ENCODE measurements around the gene GTF3C2. TPM values are rescaled to one million over a fixed set of nuclear protein-coding genes. Genes with fewer than 3 reads are reported as not detected.

Gene GTF3C2
- total and polyA plus RNA-seq, 4 donors, result 9.7 to 20.6 (median 14.7) TPM

DNA sequence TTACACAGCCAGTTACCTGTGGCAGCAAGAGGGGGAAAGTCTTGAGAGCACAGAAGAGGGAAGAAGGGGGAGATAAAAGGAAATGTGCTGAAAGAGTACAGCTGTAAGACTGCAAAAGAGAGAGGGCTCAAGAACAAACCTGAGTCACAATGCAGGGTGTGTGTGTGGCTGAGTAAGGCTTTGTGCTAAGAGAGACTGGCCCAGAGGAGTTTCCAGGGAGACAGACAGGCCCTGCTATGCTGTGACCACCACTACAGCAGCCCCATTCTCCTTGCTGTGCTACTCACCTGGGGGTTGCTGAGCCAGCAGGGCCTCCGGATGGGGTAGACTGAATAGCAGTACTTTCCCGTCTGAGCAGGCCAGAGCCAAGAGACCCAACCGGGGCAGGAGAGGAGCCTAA lies 21.3 kb downstream of the GTF3C2 start:
- no peak for DNase-seq (ENCODE audit: low spot score)
- no peak overlapping the region for H3K27ac ChIP-seq (ENCODE audit: low read depth in 1 of 2, low read length in 2 of 2)
- TF ChIP-seq HNF4A (conservative IDR thresholded peaks at IDR 0.05) (no peak), NR2F2 (IDR thresholded peaks at IDR 0.05) (no peak), YY1 (IDR thresholded peaks at IDR 0.05) (no peak), ZBTB33 (IDR thresholded peaks at IDR 0.05) (no peak), GABPA (IDR thresholded peaks at IDR 0.05 in 1 of 2, conservative IDR thresholded peaks at IDR 0.05 in 1 of 2) (no peak), JUND (IDR thresholded peaks at IDR 0.05) (no peak), FOXA1 (IDR thresholded peaks at IDR 0.05) (no peak), MAX (IDR thresholded peaks at IDR 0.05) (no peak), EGR1 (IDR thresholded peaks at IDR 0.05; ENCODE audit: low read depth in 2 of 2) (no peak), RAD21 (IDR thresholded peaks at IDR 0.05) (no peak), REST (IDR thresholded peaks at IDR 0.05) (no peak)
- TF ChIP-seq, protein P1, sequence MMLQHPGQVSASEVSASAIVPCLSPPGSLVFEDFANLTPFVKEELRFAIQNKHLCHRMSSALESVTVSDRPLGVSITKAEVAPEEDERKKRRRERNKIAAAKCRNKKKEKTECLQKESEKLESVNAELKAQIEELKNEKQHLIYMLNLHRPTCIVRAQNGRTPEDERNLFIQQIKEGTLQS (IDR thresholded peaks at IDR 0.05), result no peak
- 96% methylated on average over 3 of the region's 3 CpGs for WGBS
- H3K36me3 ChIP-seq (ENCODE audit: control insufficient read depth in 4 of 4, insufficient read depth in 3 of 4, low read depth in 1 of 4, low read length in 3 of 4), result peaks cover 15 to 71% (median 51%) of the 10 kb centered on the region in 4 donors
- no peaks in the 10 kb centered on the region for H3K4me1 ChIP-seq (ENCODE audit: control insufficient read depth in 4 of 4, insufficient read depth in 4 of 4, low read length in 3 of 4)
- H3K9ac ChIP-seq (ENCODE audit: low read depth in 1 of 2, low read length in 2 of 2), result no peak overlapping the region
- no peak overlapping the region for H3K4me3 ChIP-seq (ENCODE audit: low read depth in 1 of 3, low read length in 3 of 3)
- H3K9me3 ChIP-seq (ENCODE audit: control insufficient read depth in 4 of 4, low read length in 3 of 4), result no peaks in the 10 kb centered on the region
- H3K27me3 ChIP-seq (ENCODE audit: control insufficient read depth in 4 of 4, insufficient read depth in 4 of 4, low read length in 3 of 4), result no peaks in the 10 kb centered on the region

- no peaks in the 10 kb centered on the region for H3K27me3 ChIP-seq (ENCODE audit: control insufficient read depth in 4 of 4, insufficient read depth in 4 of 4, low read length in 3 of 4)
- peaks cover 6 to 34% (median 32%) of the 10 kb centered on the region in 4 donors for H3K36me3 ChIP-seq (ENCODE audit: control insufficient read depth in 4 of 4, insufficient read depth in 3 of 4, low read depth in 1 of 4, low read length in 3 of 4)
- H3K4me1 ChIP-seq (ENCODE audit: control insufficient read depth in 4 of 4, insufficient read depth in 4 of 4, low read length in 3 of 4), result peaks cover 5 to 22% (median 15%) of the 10 kb centered on the region in 4 donors
- no peak overlapping the region for H3K9ac ChIP-seq (ENCODE audit: low read depth in 1 of 2, low read length in 2 of 2)
- DNase-seq (ENCODE audit: low spot score), result no peak
- WGBS, result 82% methylated on average over 5 of the region's 5 CpGs
- H3K27ac ChIP-seq (ENCODE audit: low read depth in 1 of 2, low read length in 2 of 2), result no peak overlapping the region
- H3K4me3 ChIP-seq (ENCODE audit: low read depth in 1 of 3, low read length in 3 of 3), result no peak overlapping the region
- no peaks in the 10 kb centered on the region for H3K9me3 ChIP-seq (ENCODE audit: control insufficient read depth in 4 of 4, low read length in 3 of 4)
- TF ChIP-seq RXRA (IDR thresholded peaks at IDR 0.05) (no peak), HNF4G (IDR thresholded peaks at IDR 0.05) (no peak), REST (IDR thresholded peaks at IDR 0.05) (no peak), JUND (IDR thresholded peaks at IDR 0.05) (no peak), SP1 (IDR thresholded peaks at IDR 0.05) (no peak), ZBTB33 (IDR thresholded peaks at IDR 0.05) (no peak), EGR1 (IDR thresholded peaks at IDR 0.05; ENCODE audit: low read depth in 2 of 2) (no peak), HNF4A (conservative IDR thresholded peaks at IDR 0.05) (no peak), RAD21 (IDR thresholded peaks at IDR 0.05) (no peak), FOXA2 (IDR thresholded peaks at IDR 0.05) (no peak), MAX (IDR thresholded peaks at IDR 0.05) (no peak), CTCF (IDR thresholded peaks at IDR 0.05; ENCODE audit: low read depth, low read length, missing input control) (no peak), YY1 (IDR thresholded peaks at IDR 0.05) (no peak), TAF1 (conservative IDR thresholded peaks at IDR 0.05) (no peak)
These were observed 31.8 kb downstream of the GTF3C2 start for GRCh38 chr2:27324720-27325119.

Measured in liver (tissue), 9 donors.